ENCODE measurements around the gene OR51L1. TPM values are rescaled to one million over a fixed set of nuclear protein-coding genes. Genes with fewer than 3 reads are reported as not detected.

OR51L1 gene
- polyA plus RNA-seq, 3 donors, result not detected

DNA sequence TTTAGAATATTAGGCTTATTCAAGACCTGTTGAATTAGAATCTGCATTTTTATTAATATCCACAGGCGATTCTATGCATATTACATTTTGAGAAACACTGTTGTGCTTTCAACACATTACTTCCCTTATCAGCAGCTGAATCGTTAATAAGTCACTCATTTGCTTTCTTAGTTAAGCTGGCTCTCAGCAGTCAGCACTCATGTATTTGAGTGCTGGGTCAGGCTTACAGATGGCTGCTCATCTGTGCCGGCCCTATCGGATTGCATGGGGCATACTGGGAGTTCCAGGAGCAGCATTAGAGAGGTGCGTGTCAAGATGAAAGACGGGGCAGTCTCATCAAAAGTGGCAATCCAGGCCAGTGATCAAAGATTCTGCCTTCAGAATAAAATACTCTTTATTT is 10.8 kb upstream of the OR51L1 start:
- Histone ChIP-seq H3K9ac (ENCODE audit: insufficient read depth, low read length, poor library complexity, severe bottlenecking) (no peak overlapping the region), H3K4me3 (replicated peaks in 1 of 3; ENCODE audit: low read depth in 2 of 3, low read length in 3 of 3) (no peak overlapping the region), H3K27me3 (ENCODE audit: control insufficient read depth in 2 of 2, insufficient read depth in 2 of 2, low read length in 2 of 2) (no peaks in the 10 kb centered on the region), H2AFZ (ENCODE audit: insufficient read depth, low read depth, low read length, poor library complexity, severe bottlenecking) (no peak overlapping the region), H3K36me3 (replicated peaks in 1 of 2; ENCODE audit: control insufficient read depth in 1 of 2, insufficient read depth in 2 of 2, low read length in 2 of 2) (no peaks in the 10 kb centered on the region), H3K4me2 (replicated peaks; ENCODE audit: extremely low read depth, low read length, poor library complexity, severe bottlenecking) (no peak overlapping the region), H3K9me3 (replicated peaks in 1 of 2; ENCODE audit: control insufficient read depth in 1 of 2, insufficient read depth in 1 of 2, low read length in 2 of 2) (no peaks in the 10 kb centered on the region), H3K4me1 (ENCODE audit: control insufficient read depth in 1 of 2, insufficient read depth in 2 of 2, low read length in 2 of 2) (no peaks in the 10 kb centered on the region), H3K27ac (ENCODE audit: low read depth in 1 of 2, low read length in 2 of 2) (no peak overlapping the region), H3K79me2 (ENCODE audit: insufficient read depth, low read length) (no peaks in the 10 kb centered on the region), H4K20me1 (ENCODE audit: insufficient read depth, low read length) (no peaks in the 10 kb centered on the region)
- H3K4me3 Mint-ChIP-seq, result no peak overlapping the region
- 96% methylated on average over 5 of the region's 6 CpGs for WGBS (ENCODE audit: insufficient coverage)
- H3K36me3 Mint-ChIP-seq, result no peaks in the 10 kb centered on the region
- no peaks in the 10 kb centered on the region for H3K27me3 Mint-ChIP-seq (ENCODE audit: low read depth in 3 of 3)
- no peaks in the 10 kb centered on the region for H3K4me1 Mint-ChIP-seq
- DNase-seq, result no peak
- H3K9me3 Mint-ChIP-seq, result peaks cover 0 to 8% (median 2%) of the 10 kb centered on the region in 7 donors
- TF ChIP-seq, protein P1, sequence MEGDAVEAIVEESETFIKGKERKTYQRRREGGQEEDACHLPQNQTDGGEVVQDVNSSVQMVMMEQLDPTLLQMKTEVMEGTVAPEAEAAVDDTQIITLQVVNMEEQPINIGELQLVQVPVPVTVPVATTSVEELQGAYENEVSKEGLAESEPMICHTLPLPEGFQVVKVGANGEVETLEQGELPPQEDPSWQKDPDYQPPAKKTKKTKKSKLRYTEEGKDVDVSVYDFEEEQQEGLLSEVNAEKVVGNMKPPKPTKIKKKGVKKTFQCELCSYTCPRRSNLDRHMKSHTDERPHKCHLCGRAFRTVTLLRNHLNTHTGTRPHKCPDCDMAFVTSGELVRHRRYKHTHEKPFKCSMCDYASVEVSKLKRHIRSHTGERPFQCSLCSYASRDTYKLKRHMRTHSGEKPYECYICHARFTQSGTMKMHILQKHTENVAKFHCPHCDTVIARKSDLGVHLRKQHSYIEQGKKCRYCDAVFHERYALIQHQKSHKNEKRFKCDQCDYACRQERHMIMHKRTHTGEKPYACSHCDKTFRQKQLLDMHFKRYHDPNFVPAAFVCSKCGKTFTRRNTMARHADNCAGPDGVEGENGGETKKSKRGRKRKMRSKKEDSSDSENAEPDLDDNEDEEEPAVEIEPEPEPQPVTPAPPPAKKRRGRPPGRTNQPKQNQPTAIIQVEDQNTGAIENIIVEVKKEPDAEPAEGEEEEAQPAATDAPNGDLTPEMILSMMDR (IDR thresholded peaks at IDR 0.05), result no peak
- H3K27ac Mint-ChIP-seq, result no peak overlapping the region
- intact Hi-C loops (cut with micrococcal nuclease), result no loop called here

DNA sequence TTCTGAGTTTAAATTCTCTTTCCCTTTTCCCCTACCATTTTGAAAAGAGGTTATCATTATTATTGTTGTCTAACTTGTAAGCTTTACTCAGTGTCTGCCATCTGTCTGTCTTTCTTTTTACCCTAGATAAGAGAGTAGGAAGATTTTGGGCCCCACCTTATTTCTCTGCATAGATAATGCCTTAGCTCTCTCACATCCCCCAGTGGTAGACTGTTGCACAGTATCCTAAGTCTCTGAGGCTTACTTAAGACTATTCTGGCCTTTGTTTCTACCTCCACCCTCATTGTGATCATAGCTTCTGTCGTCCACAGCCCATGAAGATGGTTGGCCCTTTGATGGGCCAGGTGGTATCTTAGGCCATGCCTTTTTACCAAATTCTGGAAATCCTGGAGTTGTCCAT is 3.6 kb upstream of the OR51L1 start:
- no peak overlapping the region for H3K4me3 Mint-ChIP-seq
- no peaks in the 10 kb centered on the region for H3K36me3 ChIP-seq (replicated peaks in 1 of 2; ENCODE audit: control insufficient read depth in 1 of 2, insufficient read depth in 2 of 2, low read length in 2 of 2)
- 100% methylated on average over 1 of the region's 1 CpG for WGBS (ENCODE audit: insufficient coverage)
- TF ChIP-seq, protein P1 (IDR thresholded peaks at IDR 0.05), result no peak
- no peak for DNase-seq
- no peaks in the 10 kb centered on the region for H4K20me1 ChIP-seq (ENCODE audit: insufficient read depth, low read length)
- no peaks in the 10 kb centered on the region for H3K4me1 Mint-ChIP-seq
- H3K4me2 ChIP-seq (replicated peaks; ENCODE audit: extremely low read depth, low read length, poor library complexity, severe bottlenecking), result no peak overlapping the region
- no peaks in the 10 kb centered on the region for H3K27me3 ChIP-seq (ENCODE audit: control insufficient read depth in 2 of 2, insufficient read depth in 2 of 2, low read length in 2 of 2)
- no peak overlapping the region for H3K27ac ChIP-seq (ENCODE audit: low read depth in 1 of 2, low read length in 2 of 2)
- no peaks in the 10 kb centered on the region for H3K9me3 ChIP-seq (replicated peaks in 1 of 2; ENCODE audit: control insufficient read depth in 1 of 2, insufficient read depth in 1 of 2, low read length in 2 of 2)
- H3K4me1 ChIP-seq (ENCODE audit: control insufficient read depth in 1 of 2, insufficient read depth in 2 of 2, low read length in 2 of 2), result no peaks in the 10 kb centered on the region
- no peak overlapping the region for H3K27ac Mint-ChIP-seq
- no peak overlapping the region for H2AFZ ChIP-seq (ENCODE audit: insufficient read depth, low read depth, low read length, poor library complexity, severe bottlenecking)
- intact Hi-C loops (cut with micrococcal nuclease), result no loop called here
- no peaks in the 10 kb centered on the region for H3K79me2 ChIP-seq (ENCODE audit: insufficient read depth, low read length)
- no peaks in the 10 kb centered on the region for H3K36me3 Mint-ChIP-seq
- no peak overlapping the region for H3K9ac ChIP-seq (ENCODE audit: insufficient read depth, low read length, poor library complexity, severe bottlenecking)
- no peak overlapping the region for H3K4me3 ChIP-seq (replicated peaks in 1 of 3; ENCODE audit: low read depth in 2 of 3, low read length in 3 of 3)
- peaks cover 0 to 9% (median 2%) of the 10 kb centered on the region in 7 donors for H3K9me3 Mint-ChIP-seq
- H3K27me3 Mint-ChIP-seq (ENCODE audit: low read depth in 3 of 3), result peaks cover 0 to 4% (median 4%) of the 10 kb centered on the region in 3 donors
